ENCODE measurements around the gene LSM6. TPM values are rescaled to one million over a fixed set of nuclear protein-coding genes. Genes with fewer than 3 reads are reported as not detected.

LSM6 gene
- total and polyA plus RNA-seq, 12 donors: 10.7 to 49.4 (median 25.7) TPM

DNA sequence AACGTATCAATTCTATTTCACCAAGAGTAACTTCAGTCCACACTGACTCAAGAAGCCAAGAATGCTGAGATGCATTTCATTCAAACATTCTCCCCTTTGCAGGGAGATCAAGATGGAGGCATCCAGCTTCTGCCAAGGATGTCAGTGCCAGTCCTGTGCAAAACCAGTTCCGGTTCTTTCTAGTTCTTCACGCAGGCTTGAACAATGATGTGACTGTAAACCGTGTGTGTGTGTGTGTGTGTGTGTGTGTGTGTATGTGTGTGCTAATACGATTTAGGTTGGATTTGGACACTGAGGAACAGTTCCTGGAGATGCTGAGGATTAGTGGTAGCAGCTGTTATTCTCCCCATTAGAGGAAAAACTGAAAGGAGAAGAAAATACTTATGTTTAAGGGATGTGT is 38.7 kb downstream of the LSM6 start, which contains the start of gene REELD1:
TSS of gene REELD1 (plus strand) at position 301 of the 400 bp plus-strand sequence. CDS start 2,415 bp downstream, outside the sequence.
- no peak for DNase-seq
- Histone ChIP-seq H3K27me3 (no peaks in the 10 kb centered on the region), H3K36me3 (replicated peaks in 1 of 2) (no peaks in the 10 kb centered on the region), H3K9me3 (replicated peaks in 1 of 3) (no peaks in the 10 kb centered on the region), H3K27ac (no peak within 1 kb of the TSS), H3K4me3 (no peak within 1 kb of the TSS), H3K4me1 (replicated peaks in 1 of 2) (no peaks in the 10 kb centered on the region)
- intact Hi-C loops (cut with DNase I): no loop called here
- 82 to 91% (median 88%) methylated on average over 5 of the region's 5 CpGs for WGBS, 4 donors
- TF ChIP-seq, protein P1, sequence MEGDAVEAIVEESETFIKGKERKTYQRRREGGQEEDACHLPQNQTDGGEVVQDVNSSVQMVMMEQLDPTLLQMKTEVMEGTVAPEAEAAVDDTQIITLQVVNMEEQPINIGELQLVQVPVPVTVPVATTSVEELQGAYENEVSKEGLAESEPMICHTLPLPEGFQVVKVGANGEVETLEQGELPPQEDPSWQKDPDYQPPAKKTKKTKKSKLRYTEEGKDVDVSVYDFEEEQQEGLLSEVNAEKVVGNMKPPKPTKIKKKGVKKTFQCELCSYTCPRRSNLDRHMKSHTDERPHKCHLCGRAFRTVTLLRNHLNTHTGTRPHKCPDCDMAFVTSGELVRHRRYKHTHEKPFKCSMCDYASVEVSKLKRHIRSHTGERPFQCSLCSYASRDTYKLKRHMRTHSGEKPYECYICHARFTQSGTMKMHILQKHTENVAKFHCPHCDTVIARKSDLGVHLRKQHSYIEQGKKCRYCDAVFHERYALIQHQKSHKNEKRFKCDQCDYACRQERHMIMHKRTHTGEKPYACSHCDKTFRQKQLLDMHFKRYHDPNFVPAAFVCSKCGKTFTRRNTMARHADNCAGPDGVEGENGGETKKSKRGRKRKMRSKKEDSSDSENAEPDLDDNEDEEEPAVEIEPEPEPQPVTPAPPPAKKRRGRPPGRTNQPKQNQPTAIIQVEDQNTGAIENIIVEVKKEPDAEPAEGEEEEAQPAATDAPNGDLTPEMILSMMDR (IDR thresholded peaks at IDR 0.05): no peak
- TF ChIP-seq POLR2A (IDR thresholded peaks at IDR 0.05): no peak

DNA sequence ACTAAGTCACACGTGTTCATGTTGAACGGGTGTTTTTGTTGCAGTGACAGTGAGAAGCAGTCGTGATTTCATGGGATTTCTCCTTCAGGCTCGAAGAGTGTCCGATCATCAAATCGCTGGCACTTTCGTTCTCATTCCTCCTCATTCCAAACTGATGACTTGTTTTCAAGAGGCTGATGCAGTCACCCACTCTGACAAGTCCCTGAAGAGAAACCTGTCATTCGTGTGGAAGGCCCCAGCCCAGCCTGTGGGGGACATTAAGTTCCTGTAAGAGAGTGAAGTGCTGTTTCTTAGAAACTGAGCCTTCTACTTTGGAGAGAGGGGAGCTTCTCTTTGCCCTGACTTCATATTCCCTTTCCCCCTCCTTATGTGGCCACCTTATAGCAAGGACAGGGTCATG is 46.8 kb downstream of the LSM6 start:
- TF ChIP-seq POLR2A (IDR thresholded peaks at IDR 0.05): no peak
- TF ChIP-seq, protein P1 (IDR thresholded peaks at IDR 0.05): no peak
- intact Hi-C loops (cut with DNase I): no loop called here

DNA sequence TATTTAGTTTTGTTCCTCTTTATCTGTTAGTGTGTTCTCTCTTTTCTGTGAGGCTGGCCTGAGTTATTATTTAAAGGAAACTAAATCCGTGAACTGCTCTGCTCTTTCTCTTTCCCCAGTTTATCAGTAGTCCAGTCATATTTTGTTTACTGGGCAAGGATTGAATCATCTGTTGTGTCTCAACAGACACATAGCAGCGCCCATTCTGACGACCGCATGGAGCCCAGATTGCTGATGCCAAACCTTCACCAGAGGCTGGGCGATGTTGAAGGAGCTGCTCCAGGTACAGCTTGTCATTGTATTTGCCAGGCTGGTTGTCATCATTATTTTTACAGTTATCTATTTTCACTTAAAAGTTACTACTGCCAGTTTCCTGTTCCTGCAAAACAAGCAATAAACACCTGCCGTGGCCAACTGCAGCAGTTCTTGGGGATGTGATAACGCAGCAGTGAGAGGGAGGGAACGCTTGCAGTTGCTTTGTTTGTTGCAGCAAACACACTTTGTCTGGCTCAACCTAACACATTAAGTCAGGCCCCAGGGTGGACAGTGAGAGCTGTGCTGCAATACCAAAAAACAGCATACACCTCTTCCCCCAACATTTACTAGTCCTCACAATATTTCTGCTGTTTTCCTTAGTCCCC is 48.9 kb downstream of the LSM6 start:
- no peaks in the 10 kb centered on the region for H3K36me3 ChIP-seq (replicated peaks in 1 of 2)
- 71 to 82% (median 74%) methylated on average over 8 of the region's 8 CpGs for WGBS, 4 donors
- no peak overlapping the region for H3K27ac ChIP-seq
- H3K27me3 ChIP-seq: no peaks in the 10 kb centered on the region
- intact Hi-C loops (cut with DNase I): no loop called here
- no peaks in the 10 kb centered on the region for H3K9me3 ChIP-seq (replicated peaks in 1 of 3)
- H3K4me1 ChIP-seq (replicated peaks in 1 of 2): no peaks in the 10 kb centered on the region
- peak in 1 of 7 donors; percentile 67 for DNase-seq
- no peak for TF ChIP-seq POLR2A (IDR thresholded peaks at IDR 0.05)
- TF ChIP-seq, protein P1 (IDR thresholded peaks at IDR 0.05): no peak
- H3K4me3 ChIP-seq: no peak overlapping the region

More for the DNA sequence above, 46.8 kb downstream of the LSM6 start:
- no peak for DNase-seq
- no peaks in the 10 kb centered on the region for H3K9me3 ChIP-seq (replicated peaks in 1 of 3)
- H3K4me1 ChIP-seq (replicated peaks in 1 of 2): no peaks in the 10 kb centered on the region
- no peaks in the 10 kb centered on the region for H3K27me3 ChIP-seq
- 80 to 85% (median 84%) methylated on average over 8 of the region's 8 CpGs for WGBS, 4 donors
- H3K27ac ChIP-seq: no peak overlapping the region
- no peak overlapping the region for H3K4me3 ChIP-seq
- no peaks in the 10 kb centered on the region for H3K36me3 ChIP-seq (replicated peaks in 1 of 2)

DNA sequence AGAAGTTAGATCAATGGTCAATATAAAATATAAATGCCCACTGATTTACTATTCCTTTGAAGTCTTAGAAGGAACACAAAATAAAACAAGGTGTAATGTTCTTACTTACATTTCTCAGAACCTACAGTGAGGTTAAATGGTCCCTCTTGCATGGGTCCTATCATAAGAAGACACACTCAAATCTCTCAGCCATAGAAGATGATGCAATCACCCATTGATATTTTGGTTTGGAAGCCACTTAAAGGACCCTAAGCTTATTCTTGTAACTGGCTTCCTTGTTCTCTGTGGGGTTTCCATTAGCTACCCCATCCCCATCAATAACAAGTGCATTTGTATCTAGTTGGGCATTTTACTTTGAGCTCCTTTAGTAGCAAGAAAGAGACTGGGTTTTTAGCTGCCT is 53.9 kb downstream of the LSM6 start:
- intact Hi-C loops (cut with DNase I): no loop called here
- no peak for DNase-seq
- TF ChIP-seq, protein P1 (IDR thresholded peaks at IDR 0.05): no peak
- TF ChIP-seq POLR2A (IDR thresholded peaks at IDR 0.05): no peak
- H3K27ac ChIP-seq: no peak overlapping the region
- H3K27me3 ChIP-seq: no peaks in the 10 kb centered on the region
- no peaks in the 10 kb centered on the region for H3K36me3 ChIP-seq (replicated peaks in 1 of 2)
- no peaks in the 10 kb centered on the region for H3K4me1 ChIP-seq (replicated peaks in 1 of 2)
- H3K4me3 ChIP-seq: no peak overlapping the region
- no peaks in the 10 kb centered on the region for H3K9me3 ChIP-seq (replicated peaks in 1 of 3)
